Hepatocyte (in vitro differentiated cells): ENCODE results near the gene SZRD1. TPM values are rescaled to one million over a fixed set of nuclear protein-coding genes. Genes with fewer than 3 reads are reported as not detected.

ENCODE experiments used
- DNase-seq: peaks from one replicate; pipeline ENCODE4 v3.0.0-alpha.2; 2016; ENCODE audit warnings: low spot score
- H2AFZ ChIP-seq: fragments of 200-600 bp; sonication (generic); 2 replicates; pipeline ENCODE4 v1.6.0; 2016; ENCODE audit warnings: antibody characterized with exemption, mild to moderate bottlenecking
- H3K27ac ChIP-seq: fragments of 200-600 bp; sonication (generic); 2 replicates; pipeline ENCODE4 v1.5.1; 2016; ENCODE audit warnings: mild to moderate bottlenecking
- H3K27me3 ChIP-seq: fragments of 200-600 bp; sonication (generic); 2 replicates; pipeline ENCODE4 v1.6.1; 2016
- H3K36me3 ChIP-seq: fragments of 200-600 bp; sonication (generic); replicated peaks from 2 replicates; pipeline ENCODE4 v1.5.1; 2016; ENCODE audit warnings: low read depth; ENCODE audit not compliant: insufficient read depth
- H3K4me1 ChIP-seq: fragments of 200-600 bp; sonication (generic); 2 replicates; pipeline ENCODE4 v1.5.1; 2016; ENCODE audit warnings: mild to moderate bottlenecking, moderate library complexity; ENCODE audit not compliant: insufficient read depth
- H3K4me2 ChIP-seq: fragments of 200-600 bp; sonication (generic); 2 replicates; pipeline ENCODE4 v1.6.0; 2016
- H3K4me3 ChIP-seq: fragments of 200-600 bp; sonication (generic); 2 replicates; pipeline ENCODE4 v1.5.1; 2016; ENCODE audit warnings: mild to moderate bottlenecking
- H3K79me2 ChIP-seq: fragments of 200-600 bp; sonication (generic); 2 replicates; pipeline ENCODE4 v1.6.0; 2017; ENCODE audit warnings: mild to moderate bottlenecking
- H3K9me2 ChIP-seq: fragments of 200-600 bp; sonication (generic); replicated peaks from 2 replicates; pipeline ENCODE4 v1.6.0; 2017; ENCODE audit warnings: mild to moderate bottlenecking; ENCODE audit not compliant: insufficient read depth
- H3K9me3 ChIP-seq: fragments of 200-600 bp; sonication (generic); 2 replicates; pipeline ENCODE4 v1.5.1; 2016; ENCODE audit warnings: low read depth, mild to moderate bottlenecking
- H4K20me1 ChIP-seq: fragments of 200-600 bp; sonication (generic); 2 replicates; pipeline ENCODE4 v1.6.0; 2016; ENCODE audit warnings: mild to moderate bottlenecking; ENCODE audit not compliant: insufficient read depth, poor library complexity, severe bottlenecking
- EZH2 ChIP-seq: fragments of 200-600 bp; sonication (generic); IDR thresholded peaks from 2 replicates; pipeline ENCODE4 v1.6.1; 2016; ENCODE audit warnings: antibody characterized with exemption, mild to moderate bottlenecking, borderline replicate concordance
- EZH2phosphoT487 ChIP-seq: fragments of 200-600 bp; sonication (generic); IDR thresholded peaks from one replicate; pipeline ENCODE4 v1.6.1; 2018; ENCODE audit warnings: antibody characterized with exemption, mild to moderate bottlenecking, low read depth, moderate library complexity; ENCODE audit not compliant: unreplicated experiment, severe bottlenecking
- WGBS: methylation state at CpG from one replicate; pipeline ENCODE4 v1.1.6; 2016; ENCODE audit warnings: low lambda C conversion rate; ENCODE audit errors: missing lambda C conversion rate; 5-methylcytosine and 5-hydroxymethylcytosine counted together
- polyA plus RNA-seq: library from polyadenylated mRNA; unstranded; fragments of >200 nt; fragmentation: Nextera tagmentation; extraction: Ambion mirVana; gene quantifications from 2 replicates; pipeline ENCODE4 v1.2.1, GENCODE V29; 2016
- total RNA-seq: library from RNA; depleted of rRNA; stranded (reverse); fragments of >200 nt; gene quantifications from 2 replicates; pipeline ENCODE4 v1.2.3, GENCODE V29; 2014
- TF ChIP-seq, protein P1 (sequence below): fragments of 200-600 bp; sonication (generic); IDR thresholded peaks from 2 replicates; pipeline ENCODE4 v1.5.1; 2016; ENCODE audit warnings: antibody characterized with exemption, mild to moderate bottlenecking; ENCODE audit not compliant: poor library complexity

SZRD1 gene
- total and polyA plus RNA-seq, 2 experiments from 2014 or later: 63.0 to 72.1 TPM

GRCh38 chr1:16421201-16421600, 54.2 kb downstream of the SZRD1 start:
- H3K4me3 ChIP-seq: no peak overlapping the region
- no peaks in the 10 kb centered on the region for H3K36me3 ChIP-seq
- H3K4me2 ChIP-seq: no peak overlapping the region
- H3K27me3 ChIP-seq: no peaks in the 10 kb centered on the region
- WGBS: 84% methylated on average over 7 of the region's 7 CpGs
- no peaks in the 10 kb centered on the region for H3K79me2 ChIP-seq
- H3K9me3 ChIP-seq: no peaks in the 10 kb centered on the region
- no peak overlapping the region for H3K27ac ChIP-seq
- H3K9me2 ChIP-seq: no peaks in the 10 kb centered on the region
- TF ChIP-seq EZH2phosphoT487 (no peak), EZH2 (no peak)
- TF ChIP-seq, protein P1, sequence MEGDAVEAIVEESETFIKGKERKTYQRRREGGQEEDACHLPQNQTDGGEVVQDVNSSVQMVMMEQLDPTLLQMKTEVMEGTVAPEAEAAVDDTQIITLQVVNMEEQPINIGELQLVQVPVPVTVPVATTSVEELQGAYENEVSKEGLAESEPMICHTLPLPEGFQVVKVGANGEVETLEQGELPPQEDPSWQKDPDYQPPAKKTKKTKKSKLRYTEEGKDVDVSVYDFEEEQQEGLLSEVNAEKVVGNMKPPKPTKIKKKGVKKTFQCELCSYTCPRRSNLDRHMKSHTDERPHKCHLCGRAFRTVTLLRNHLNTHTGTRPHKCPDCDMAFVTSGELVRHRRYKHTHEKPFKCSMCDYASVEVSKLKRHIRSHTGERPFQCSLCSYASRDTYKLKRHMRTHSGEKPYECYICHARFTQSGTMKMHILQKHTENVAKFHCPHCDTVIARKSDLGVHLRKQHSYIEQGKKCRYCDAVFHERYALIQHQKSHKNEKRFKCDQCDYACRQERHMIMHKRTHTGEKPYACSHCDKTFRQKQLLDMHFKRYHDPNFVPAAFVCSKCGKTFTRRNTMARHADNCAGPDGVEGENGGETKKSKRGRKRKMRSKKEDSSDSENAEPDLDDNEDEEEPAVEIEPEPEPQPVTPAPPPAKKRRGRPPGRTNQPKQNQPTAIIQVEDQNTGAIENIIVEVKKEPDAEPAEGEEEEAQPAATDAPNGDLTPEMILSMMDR: no peak
- H3K4me1 ChIP-seq: no peaks in the 10 kb centered on the region
- no peaks in the 10 kb centered on the region for H4K20me1 ChIP-seq
- H2AFZ ChIP-seq: no peak overlapping the region
- no peak for DNase-seq

GRCh38 chr1:16422041-16422440, 55.0 kb downstream of the SZRD1 start:
- Histone ChIP-seq H3K27me3 (no peaks in the 10 kb centered on the region), H3K27ac (no peak overlapping the region), H3K79me2 (no peaks in the 10 kb centered on the region), H3K4me1 (no peaks in the 10 kb centered on the region), H3K9me2 (no peaks in the 10 kb centered on the region), H2AFZ (no peak overlapping the region), H3K4me2 (no peak overlapping the region), H3K9me3 (no peaks in the 10 kb centered on the region), H3K36me3 (no peaks in the 10 kb centered on the region), H4K20me1 (no peaks in the 10 kb centered on the region), H3K4me3 (no peak overlapping the region)
- TF ChIP-seq, protein P1: no peak
- no peak for TF ChIP-seq EZH2phosphoT487
- TF ChIP-seq EZH2: no peak
- 89% methylated on average over 7 of the region's 7 CpGs for WGBS
- DNase-seq: no peak

DNA sequence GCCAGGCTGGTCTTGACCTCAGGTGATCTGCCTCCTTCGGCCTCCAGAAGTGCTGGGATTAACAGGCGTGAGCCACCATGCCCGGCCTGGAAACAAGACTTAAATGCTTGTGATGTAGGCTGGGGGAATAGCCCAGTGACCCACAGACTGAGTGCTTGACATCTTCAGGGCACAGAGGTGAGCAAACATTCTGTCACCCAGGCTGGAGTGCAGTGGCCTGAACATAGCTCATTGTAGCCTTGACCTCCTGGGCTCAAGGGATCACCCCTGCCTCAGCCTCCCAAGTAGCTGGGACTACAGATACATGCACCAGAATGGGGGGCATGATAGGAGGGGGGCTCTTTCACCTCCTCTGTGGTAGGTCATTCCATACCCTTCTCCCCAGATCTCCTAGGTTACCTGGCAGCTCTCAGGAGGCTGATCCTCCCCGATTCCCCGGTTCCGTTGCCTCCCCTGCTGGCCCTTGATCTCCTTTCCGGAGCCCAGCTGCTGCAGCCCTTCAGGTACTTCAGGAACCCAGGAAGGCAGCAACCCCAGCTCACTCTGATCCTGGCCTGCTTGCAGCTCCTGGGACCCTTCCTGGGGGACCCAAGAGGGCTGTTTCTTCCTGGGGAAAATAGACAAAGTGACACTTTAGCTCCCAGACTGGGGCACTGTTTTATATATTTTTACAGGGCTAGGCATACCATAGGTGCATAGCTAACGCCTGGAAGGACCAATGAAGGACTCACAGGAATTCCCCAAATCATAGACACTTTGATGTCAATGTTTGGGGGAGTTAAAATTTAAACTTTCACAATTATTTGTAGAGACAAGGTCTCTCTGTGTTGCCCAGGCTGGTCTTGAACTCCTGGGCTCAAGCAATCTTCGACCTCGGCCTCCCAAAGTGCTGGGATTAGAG, 58.3 kb downstream of the SZRD1 start:
- no peaks in the 10 kb centered on the region for H3K9me2 ChIP-seq
- H3K4me1 ChIP-seq: no peaks in the 10 kb centered on the region
- no peak overlapping the region for H3K4me3 ChIP-seq
- no peak for DNase-seq
- 87% methylated on average over 10 of the region's 10 CpGs for WGBS
- TF ChIP-seq, protein P1: no peak
- TF ChIP-seq EZH2phosphoT487: no peak
- TF ChIP-seq EZH2: no peak
- H3K79me2 ChIP-seq: no peaks in the 10 kb centered on the region
- H3K36me3 ChIP-seq: no peaks in the 10 kb centered on the region
- no peak overlapping the region for H3K4me2 ChIP-seq
- no peaks in the 10 kb centered on the region for H4K20me1 ChIP-seq
- H3K27me3 ChIP-seq: no peaks in the 10 kb centered on the region
- no peaks in the 10 kb centered on the region for H3K9me3 ChIP-seq
- H2AFZ ChIP-seq: no peak overlapping the region
- no peak overlapping the region for H3K27ac ChIP-seq
